Hepatocyte (in vitro differentiated cells): ENCODE results near the gene UBA1. TPM values are rescaled to one million over a fixed set of nuclear protein-coding genes. Genes with fewer than 3 reads are reported as not detected.

Source experiments
- DNase-seq: peaks from one replicate; pipeline ENCODE4 v3.0.0-alpha.2; 2016; ENCODE audit warnings: low spot score
- H2AFZ ChIP-seq: fragments of 200-600 bp; sonication (generic); 2 replicates; pipeline ENCODE4 v1.6.0; 2016; ENCODE audit warnings: antibody characterized with exemption, mild to moderate bottlenecking
- H3K27ac ChIP-seq: fragments of 200-600 bp; sonication (generic); 2 replicates; pipeline ENCODE4 v1.5.1; 2016; ENCODE audit warnings: mild to moderate bottlenecking
- H3K27me3 ChIP-seq: fragments of 200-600 bp; sonication (generic); 2 replicates; pipeline ENCODE4 v1.6.1; 2016
- H3K36me3 ChIP-seq: fragments of 200-600 bp; sonication (generic); replicated peaks from 2 replicates; pipeline ENCODE4 v1.5.1; 2016; ENCODE audit warnings: low read depth; ENCODE audit not compliant: insufficient read depth
- H3K4me1 ChIP-seq: fragments of 200-600 bp; sonication (generic); 2 replicates; pipeline ENCODE4 v1.5.1; 2016; ENCODE audit warnings: mild to moderate bottlenecking, moderate library complexity; ENCODE audit not compliant: insufficient read depth
- H3K4me2 ChIP-seq: fragments of 200-600 bp; sonication (generic); 2 replicates; pipeline ENCODE4 v1.6.0; 2016
- H3K4me3 ChIP-seq: fragments of 200-600 bp; sonication (generic); 2 replicates; pipeline ENCODE4 v1.5.1; 2016; ENCODE audit warnings: mild to moderate bottlenecking
- H3K79me2 ChIP-seq: fragments of 200-600 bp; sonication (generic); 2 replicates; pipeline ENCODE4 v1.6.0; 2017; ENCODE audit warnings: mild to moderate bottlenecking
- H3K9me2 ChIP-seq: fragments of 200-600 bp; sonication (generic); replicated peaks from 2 replicates; pipeline ENCODE4 v1.6.0; 2017; ENCODE audit warnings: mild to moderate bottlenecking; ENCODE audit not compliant: insufficient read depth
- H3K9me3 ChIP-seq: fragments of 200-600 bp; sonication (generic); 2 replicates; pipeline ENCODE4 v1.5.1; 2016; ENCODE audit warnings: low read depth, mild to moderate bottlenecking
- H4K20me1 ChIP-seq: fragments of 200-600 bp; sonication (generic); 2 replicates; pipeline ENCODE4 v1.6.0; 2016; ENCODE audit warnings: mild to moderate bottlenecking; ENCODE audit not compliant: insufficient read depth, poor library complexity, severe bottlenecking
- CTCF ChIP-seq: fragments of 200-600 bp; sonication (generic); IDR thresholded peaks from 2 replicates; pipeline ENCODE4 v1.5.1; 2016; ENCODE audit warnings: antibody characterized with exemption, mild to moderate bottlenecking; ENCODE audit not compliant: poor library complexity
- EZH2 ChIP-seq: fragments of 200-600 bp; sonication (generic); IDR thresholded peaks from 2 replicates; pipeline ENCODE4 v1.6.1; 2016; ENCODE audit warnings: antibody characterized with exemption, mild to moderate bottlenecking, borderline replicate concordance
- EZH2phosphoT487 ChIP-seq: fragments of 200-600 bp; sonication (generic); IDR thresholded peaks from one replicate; pipeline ENCODE4 v1.6.1; 2018; ENCODE audit warnings: antibody characterized with exemption, mild to moderate bottlenecking, low read depth, moderate library complexity; ENCODE audit not compliant: unreplicated experiment, severe bottlenecking
- WGBS: methylation state at CpG from one replicate; pipeline ENCODE4 v1.1.6; 2016; ENCODE audit warnings: low lambda C conversion rate; ENCODE audit errors: missing lambda C conversion rate; 5-methylcytosine and 5-hydroxymethylcytosine counted together
- polyA plus RNA-seq: library from polyadenylated mRNA; unstranded; fragments of >200 nt; fragmentation: Nextera tagmentation; extraction: Ambion mirVana; gene quantifications from 2 replicates; pipeline ENCODE4 v1.2.1, GENCODE V29; 2016
- total RNA-seq: library from RNA; depleted of rRNA; stranded (reverse); fragments of >200 nt; gene quantifications from 2 replicates; pipeline ENCODE4 v1.2.3, GENCODE V29; 2014

UBA1 gene
- total and polyA plus RNA-seq, 2 experiments from 2014 or later: 236 to 253 TPM

- Histone ChIP-seq H2AFZ (no peak overlapping the region), H4K20me1 (no peaks in the 10 kb centered on the region), H3K36me3 (no peaks in the 10 kb centered on the region), H3K9me3 (no peaks in the 10 kb centered on the region), H3K79me2 (peaks cover 2% of the 10 kb centered on the region), H3K4me2 (no peak overlapping the region), H3K27ac (no peak overlapping the region), H3K9me2 (no peaks in the 10 kb centered on the region), H3K27me3 (no peaks in the 10 kb centered on the region), H3K4me1 (peaks cover 12% of the 10 kb centered on the region), H3K4me3 (no peak overlapping the region)
- no peak for DNase-seq
- WGBS: 93% methylated on average over 12 of the region's 12 CpGs
- no peak for TF ChIP-seq EZH2phosphoT487
- no peak for TF ChIP-seq EZH2
- TF ChIP-seq CTCF: no peak
These were observed 19.0 kb downstream of the UBA1 start for GRCh38 chrX:47212381-47213293.

DNA sequence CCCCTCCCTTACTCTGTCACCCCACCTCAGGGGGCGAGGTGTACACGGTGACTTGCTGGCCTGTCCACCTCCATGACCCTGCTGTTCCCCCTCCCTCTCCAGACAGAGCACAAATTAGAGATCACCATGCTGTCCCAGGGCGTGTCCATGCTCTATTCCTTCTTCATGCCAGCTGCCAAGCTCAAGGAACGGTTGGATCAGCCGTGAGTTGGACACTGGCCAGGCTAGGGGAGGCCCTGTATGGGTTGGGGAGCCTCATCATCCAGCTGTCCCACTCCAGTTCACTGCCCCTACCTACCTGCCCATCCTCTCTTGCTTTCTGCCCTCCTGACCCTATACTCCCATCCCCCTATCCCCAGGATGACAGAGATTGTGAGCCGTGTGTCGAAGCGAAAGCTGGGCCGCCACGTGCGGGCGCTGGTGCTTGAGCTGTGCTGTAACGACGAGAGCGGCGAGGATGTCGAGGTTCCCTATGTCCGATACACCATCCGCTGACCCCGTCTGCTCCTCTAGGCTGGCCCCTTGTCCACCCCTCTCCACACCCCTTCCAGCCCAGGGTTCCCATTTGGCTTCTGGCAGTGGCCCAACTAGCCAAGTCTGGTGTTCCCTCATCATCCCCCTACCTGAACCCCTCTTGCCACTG is 20.9 kb downstream of the UBA1 start:
- no peak overlapping the region for H3K4me2 ChIP-seq
- 91% methylated on average over 20 of the region's 20 CpGs for WGBS

DNA sequence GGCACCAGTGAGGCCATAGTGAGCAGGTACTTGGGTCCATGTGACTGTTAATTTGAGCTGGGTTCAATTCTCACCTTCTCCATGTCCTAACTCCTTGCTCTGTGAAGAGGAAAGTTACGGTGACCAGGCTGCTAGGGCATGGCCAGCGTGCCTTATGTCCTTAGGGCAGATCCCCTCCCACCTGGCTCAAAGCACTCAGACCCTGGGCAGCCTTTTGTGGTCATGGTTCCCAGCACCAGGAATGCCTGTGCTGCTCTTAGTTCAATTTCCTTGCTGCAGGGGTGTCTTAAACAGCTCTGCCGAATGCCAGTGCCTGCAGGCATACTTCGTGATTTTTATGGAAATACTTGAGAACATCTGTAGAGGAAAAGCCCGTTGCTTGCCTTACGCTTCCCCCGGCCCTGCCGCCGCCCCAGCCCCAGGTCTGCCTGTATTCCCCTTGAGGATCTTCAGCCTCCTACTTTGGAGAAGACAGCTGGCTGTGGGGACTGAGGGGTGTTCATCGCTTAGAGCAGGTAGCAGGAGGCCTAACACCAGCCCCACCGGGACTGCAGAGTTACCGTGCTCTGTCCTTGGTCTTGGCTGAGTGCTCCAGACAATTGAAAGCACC is 21.8 kb downstream of the UBA1 start:
- peaks cover 14% of the 10 kb centered on the region for H4K20me1 ChIP-seq
- no peak overlapping the region for H3K4me2 ChIP-seq
- H3K9me3 ChIP-seq: no peaks in the 10 kb centered on the region
- no peaks in the 10 kb centered on the region for H3K36me3 ChIP-seq
- no peak overlapping the region for H2AFZ ChIP-seq
- no peak for DNase-seq
- H3K9me2 ChIP-seq: no peaks in the 10 kb centered on the region
- no peak for TF ChIP-seq EZH2phosphoT487
- TF ChIP-seq CTCF: no peak
- TF ChIP-seq EZH2: no peak
- H3K4me3 ChIP-seq: no peak overlapping the region
- H3K27me3 ChIP-seq: no peaks in the 10 kb centered on the region
- H3K4me1 ChIP-seq: peaks cover 19% of the 10 kb centered on the region
- H3K79me2 ChIP-seq: peaks cover 18% of the 10 kb centered on the region
- peak overlapping the region; percentile 90 for H3K27ac ChIP-seq
- WGBS: 86% methylated on average over 12 of the region's 12 CpGs

More for the DNA sequence above, 20.9 kb downstream of the UBA1 start:
- Histone ChIP-seq H3K9me2 (no peaks in the 10 kb centered on the region), H3K27ac (no peak overlapping the region), H3K36me3 (no peaks in the 10 kb centered on the region), H3K27me3 (no peaks in the 10 kb centered on the region), H3K9me3 (no peaks in the 10 kb centered on the region), H2AFZ (no peak overlapping the region), H4K20me1 (peaks cover 6% of the 10 kb centered on the region), H3K4me1 (peaks cover 12% of the 10 kb centered on the region), H3K4me3 (no peak overlapping the region), H3K79me2 (peaks cover 10% of the 10 kb centered on the region)
- no peak for DNase-seq
- no peak for TF ChIP-seq CTCF
- TF ChIP-seq EZH2phosphoT487: no peak
- TF ChIP-seq EZH2: no peak
